Rectal smooth muscle tissue (tissue), 1 donor: ENCODE measurements around the gene SUPT20HL1.
"Not testable (repeated sequence)": the region's sequence is repeated elsewhere in the genome, so short reads cannot be mapped to it uniquely, and the experiment has no call there.

Experiments
- H3K27ac ChIP-seq: one replicate; pipeline ENCODE4 v1.7.0; 2013; ENCODE audit warnings: low read depth, low read length, inconsistent platforms
- H3K27me3 ChIP-seq: one replicate; pipeline ENCODE4 v1.7.0; 2013; ENCODE audit warnings: low read length; ENCODE audit not compliant: control insufficient read depth, insufficient read depth
- H3K36me3 ChIP-seq: one replicate; pipeline ENCODE4 v1.7.0; 2013; ENCODE audit warnings: low read length; ENCODE audit not compliant: control insufficient read depth, insufficient read depth
- H3K4me1 ChIP-seq: one replicate; pipeline ENCODE4 v1.7.0; 2013; ENCODE audit warnings: low read length; ENCODE audit not compliant: control insufficient read depth, insufficient read depth
- H3K4me3 ChIP-seq: one replicate; pipeline ENCODE4 v1.7.0; 2013; ENCODE audit warnings: low read length
- H3K9ac ChIP-seq: one replicate; pipeline ENCODE4 v1.7.0; 2013; ENCODE audit warnings: low read length

Gene SUPT20HL1

GRCh38 chrX:24382315-24382714, 21.9 kb downstream of the SUPT20HL1 start:
- H3K4me1 ChIP-seq, H3K36me3 ChIP-seq, H3K4me3 ChIP-seq, H3K27ac ChIP-seq, H3K9ac ChIP-seq, H3K27me3 ChIP-seq: not testable (repeated sequence)

GRCh38 chrX:24387724-24388123, 27.3 kb downstream of the SUPT20HL1 start:
- H3K9ac ChIP-seq = no peak overlapping the region
- H3K27me3 ChIP-seq = peaks cover 3% of the 10 kb centered on the region
- H3K4me1 ChIP-seq = no peaks in the 10 kb centered on the region
- H3K27ac ChIP-seq = no peak overlapping the region
- H3K4me3 ChIP-seq = no peak overlapping the region
- no peaks in the 10 kb centered on the region for H3K36me3 ChIP-seq

- H3K4me3 ChIP-seq = no peak overlapping the region
- H3K4me1 ChIP-seq = peaks cover 5% of the 10 kb centered on the region
- H3K27me3 ChIP-seq = peaks cover 3% of the 10 kb centered on the region
- no peak overlapping the region for H3K27ac ChIP-seq
- no peaks in the 10 kb centered on the region for H3K36me3 ChIP-seq
- no peak overlapping the region for H3K9ac ChIP-seq
Observed at GRCh38 chrX:24391389-24391788, 30.9 kb downstream of the SUPT20HL1 start.

- H3K36me3 ChIP-seq = no peaks in the 10 kb centered on the region
- no peak overlapping the region for H3K4me3 ChIP-seq
- H3K27ac ChIP-seq = no peak overlapping the region
- no peak overlapping the region for H3K9ac ChIP-seq
- H3K4me1 ChIP-seq = peaks cover 10% of the 10 kb centered on the region
- H3K27me3 ChIP-seq = peaks cover 3% of the 10 kb centered on the region
Observed at GRCh38 chrX:24391843-24392242, 31.4 kb downstream of the SUPT20HL1 start.

GRCh38 chrX:24392709-24393108, 32.3 kb downstream of the SUPT20HL1 start:
- no peak overlapping the region for H3K27ac ChIP-seq
- H3K4me1 ChIP-seq = peaks cover 10% of the 10 kb centered on the region
- H3K9ac ChIP-seq = no peak overlapping the region
- no peaks in the 10 kb centered on the region for H3K36me3 ChIP-seq
- peaks cover 3% of the 10 kb centered on the region for H3K27me3 ChIP-seq
- H3K4me3 ChIP-seq = no peak overlapping the region

- no peak overlapping the region for H3K9ac ChIP-seq
- no peak overlapping the region for H3K4me3 ChIP-seq
- H3K27me3 ChIP-seq = peaks cover 3% of the 10 kb centered on the region
- peaks cover 10% of the 10 kb centered on the region for H3K4me1 ChIP-seq
- H3K36me3 ChIP-seq = no peaks in the 10 kb centered on the region
- peak overlapping the region; percentile 59 for H3K27ac ChIP-seq
Observed at GRCh38 chrX:24395775-24396174, 35.3 kb downstream of the SUPT20HL1 start.

GRCh38 chrX:24396236-24396930, 35.9 kb downstream of the SUPT20HL1 start:
- Histone ChIP-seq H3K4me1 (peaks cover 10% of the 10 kb centered on the region), H3K27me3 (peaks cover 3% of the 10 kb centered on the region), H3K27ac (peak overlapping the region; percentile 59), H3K4me3 (no peak overlapping the region), H3K9ac (no peak overlapping the region), H3K36me3 (no peaks in the 10 kb centered on the region)

GRCh38 chrX:24396931-24397279, 36.5 kb downstream of the SUPT20HL1 start:
- Histone ChIP-seq H3K9ac (no peak overlapping the region), H3K27me3 (peaks cover 3% of the 10 kb centered on the region), H3K4me3 (no peak overlapping the region), H3K36me3 (no peaks in the 10 kb centered on the region), H3K4me1 (peaks cover 10% of the 10 kb centered on the region), H3K27ac (peak overlapping the region; percentile 59)

GRCh38 chrX:24398766-24399165, 38.3 kb downstream of the SUPT20HL1 start:
- peaks cover 10% of the 10 kb centered on the region for H3K4me1 ChIP-seq
- H3K9ac ChIP-seq = no peak overlapping the region
- H3K27me3 ChIP-seq = no peaks in the 10 kb centered on the region
- no peak overlapping the region for H3K4me3 ChIP-seq
- H3K36me3 ChIP-seq = no peaks in the 10 kb centered on the region
- H3K27ac ChIP-seq = no peak overlapping the region

GRCh38 chrX:24399550-24399949, 39.1 kb downstream of the SUPT20HL1 start:
- H3K36me3 ChIP-seq = no peaks in the 10 kb centered on the region
- H3K9ac ChIP-seq = no peak overlapping the region
- H3K27me3 ChIP-seq = no peaks in the 10 kb centered on the region
- no peak overlapping the region for H3K4me3 ChIP-seq
- H3K4me1 ChIP-seq = peaks cover 10% of the 10 kb centered on the region
- H3K27ac ChIP-seq = no peak overlapping the region

GRCh38 chrX:24405959-24406358, 45.5 kb downstream of the SUPT20HL1 start:
- H3K9ac ChIP-seq = no peak overlapping the region
- H3K4me3 ChIP-seq = no peak overlapping the region

More at GRCh38 chrX:24405959-24406358, 45.5 kb downstream of the SUPT20HL1 start:
- no peaks in the 10 kb centered on the region for H3K36me3 ChIP-seq
- no peak overlapping the region for H3K27ac ChIP-seq
- H3K27me3 ChIP-seq = no peaks in the 10 kb centered on the region
- H3K4me1 ChIP-seq = no peaks in the 10 kb centered on the region
